Measurements from ENCODE around the gene OSBPL3.

OSBPL3 gene

DNA sequence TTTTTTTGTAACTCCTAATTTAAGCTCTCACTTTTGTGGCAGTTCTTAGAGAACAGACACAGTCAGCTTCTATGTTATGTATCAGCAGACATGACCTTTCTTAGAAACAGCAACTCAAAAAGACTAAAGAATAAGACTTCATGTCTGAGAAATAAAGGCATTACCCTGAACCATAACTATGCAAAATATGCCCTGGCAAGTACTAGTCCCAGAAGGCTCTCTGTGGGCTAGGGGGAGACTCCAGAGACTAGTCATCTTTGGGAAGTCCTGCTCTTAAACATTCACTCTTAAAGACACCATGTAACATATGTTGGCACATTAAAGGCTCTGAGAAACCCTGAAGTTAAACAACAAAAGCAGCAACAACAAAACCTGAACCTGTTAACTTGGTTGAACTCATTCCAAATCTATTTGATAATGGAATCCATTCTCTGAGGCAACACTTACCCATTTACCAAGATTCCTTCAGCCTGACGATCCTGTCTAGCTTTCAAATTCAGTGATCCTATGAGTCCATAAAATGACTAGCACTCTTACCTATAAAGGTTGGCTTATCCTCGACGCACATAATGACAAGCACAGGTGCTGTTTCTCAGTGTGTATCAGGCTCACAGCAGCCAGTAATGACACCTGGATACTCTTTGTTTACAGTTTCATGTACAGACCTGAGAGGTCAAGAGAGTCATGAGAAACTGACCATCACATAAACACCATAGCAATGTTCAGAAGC, 62.3 kb downstream of the OSBPL3 start:
- DNase-seq (ENCODE audit: low spot score) = no peak
- TF ChIP-seq, protein P1, sequence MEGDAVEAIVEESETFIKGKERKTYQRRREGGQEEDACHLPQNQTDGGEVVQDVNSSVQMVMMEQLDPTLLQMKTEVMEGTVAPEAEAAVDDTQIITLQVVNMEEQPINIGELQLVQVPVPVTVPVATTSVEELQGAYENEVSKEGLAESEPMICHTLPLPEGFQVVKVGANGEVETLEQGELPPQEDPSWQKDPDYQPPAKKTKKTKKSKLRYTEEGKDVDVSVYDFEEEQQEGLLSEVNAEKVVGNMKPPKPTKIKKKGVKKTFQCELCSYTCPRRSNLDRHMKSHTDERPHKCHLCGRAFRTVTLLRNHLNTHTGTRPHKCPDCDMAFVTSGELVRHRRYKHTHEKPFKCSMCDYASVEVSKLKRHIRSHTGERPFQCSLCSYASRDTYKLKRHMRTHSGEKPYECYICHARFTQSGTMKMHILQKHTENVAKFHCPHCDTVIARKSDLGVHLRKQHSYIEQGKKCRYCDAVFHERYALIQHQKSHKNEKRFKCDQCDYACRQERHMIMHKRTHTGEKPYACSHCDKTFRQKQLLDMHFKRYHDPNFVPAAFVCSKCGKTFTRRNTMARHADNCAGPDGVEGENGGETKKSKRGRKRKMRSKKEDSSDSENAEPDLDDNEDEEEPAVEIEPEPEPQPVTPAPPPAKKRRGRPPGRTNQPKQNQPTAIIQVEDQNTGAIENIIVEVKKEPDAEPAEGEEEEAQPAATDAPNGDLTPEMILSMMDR (IDR thresholded peaks at IDR 0.05; ENCODE audit: extremely low read depth, missing control alignments) = no peak

DNA sequence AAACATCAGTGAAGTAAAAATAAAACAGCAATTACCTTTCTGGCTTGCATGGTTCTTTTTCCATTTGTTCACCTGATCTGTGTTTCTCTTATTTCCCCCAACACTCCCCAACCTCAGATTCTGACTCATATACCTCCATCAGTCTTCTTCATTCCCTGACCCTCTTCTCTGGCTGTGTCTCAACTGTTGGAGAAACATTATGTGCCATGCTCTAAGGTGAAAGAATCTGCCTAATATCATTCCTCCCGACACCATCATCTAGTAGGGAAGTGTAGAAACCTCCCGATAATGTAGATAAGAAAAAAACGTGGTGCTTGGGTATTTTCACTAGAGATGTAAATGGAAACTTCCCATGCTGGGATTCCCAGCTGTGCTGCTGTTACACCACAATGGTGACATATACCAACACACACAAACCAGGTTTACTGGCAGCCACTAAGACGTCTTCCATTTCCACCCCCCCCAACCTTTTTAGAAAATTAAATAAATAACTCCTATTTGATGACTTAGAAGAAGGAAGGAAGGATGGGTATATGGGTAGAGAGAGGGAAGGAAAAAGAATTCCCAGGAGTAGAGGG, 63.4 kb downstream of the OSBPL3 start:
- DNase-seq (ENCODE audit: low spot score) = no peak
- TF ChIP-seq, protein P1 (IDR thresholded peaks at IDR 0.05; ENCODE audit: extremely low read depth, missing control alignments) = no peak

DNA sequence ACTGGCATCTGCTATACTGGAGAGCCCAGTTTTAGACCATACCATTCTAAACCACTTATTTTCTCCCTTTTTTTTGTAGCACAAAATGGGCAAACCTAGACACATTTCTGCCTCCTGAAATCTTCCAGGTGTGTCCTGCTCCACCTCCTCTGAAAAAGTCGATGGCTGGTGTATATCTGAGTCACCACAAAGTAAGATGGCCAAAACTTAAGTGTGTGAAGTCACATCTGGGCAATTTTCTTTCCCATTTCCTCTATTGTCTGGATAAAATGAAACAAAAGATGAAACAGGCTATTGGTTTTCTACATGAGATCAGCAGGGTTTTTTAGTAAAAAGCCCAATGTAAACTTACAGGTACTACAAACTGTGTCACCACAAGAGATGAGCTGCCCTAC, 65.5 kb downstream of the OSBPL3 start:
- DNase-seq (ENCODE audit: low spot score) = no peak
- TF ChIP-seq, protein P1 (IDR thresholded peaks at IDR 0.05; ENCODE audit: extremely low read depth, missing control alignments) = no peak

DNA sequence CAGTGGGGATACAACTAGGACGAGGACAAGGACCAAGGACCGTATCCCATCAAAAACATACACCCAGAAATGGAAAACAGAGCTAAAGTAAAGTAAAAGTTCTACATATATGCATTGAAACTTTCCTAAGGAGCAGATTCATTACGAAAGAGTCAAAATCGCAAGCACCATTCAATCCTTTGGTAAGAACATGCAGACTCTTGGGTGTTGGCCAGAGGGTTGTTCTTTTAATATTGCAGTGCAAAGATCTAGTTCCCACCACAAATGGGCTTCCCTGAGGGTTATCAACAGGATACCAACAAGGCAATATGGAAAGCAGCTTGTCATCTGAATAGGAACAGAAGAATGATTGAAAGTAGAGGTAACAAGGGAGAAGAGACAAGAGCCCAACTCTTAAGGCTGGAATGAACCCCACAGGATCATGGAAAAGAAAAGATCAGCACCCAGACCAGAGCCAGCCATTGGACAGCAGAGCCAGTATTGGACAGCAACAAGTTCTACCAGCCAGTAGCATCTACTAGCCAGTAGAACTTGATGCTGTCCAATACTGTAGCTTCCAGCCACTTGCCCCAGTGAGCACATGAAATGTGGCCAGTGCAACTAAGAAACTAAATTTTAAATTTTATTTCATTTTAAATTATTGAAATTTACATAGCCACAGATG, 66.0 kb downstream of the OSBPL3 start:
- DNase-seq (ENCODE audit: low spot score) = no peak
- TF ChIP-seq, protein P1 (IDR thresholded peaks at IDR 0.05; ENCODE audit: extremely low read depth, missing control alignments) = no peak

DNA sequence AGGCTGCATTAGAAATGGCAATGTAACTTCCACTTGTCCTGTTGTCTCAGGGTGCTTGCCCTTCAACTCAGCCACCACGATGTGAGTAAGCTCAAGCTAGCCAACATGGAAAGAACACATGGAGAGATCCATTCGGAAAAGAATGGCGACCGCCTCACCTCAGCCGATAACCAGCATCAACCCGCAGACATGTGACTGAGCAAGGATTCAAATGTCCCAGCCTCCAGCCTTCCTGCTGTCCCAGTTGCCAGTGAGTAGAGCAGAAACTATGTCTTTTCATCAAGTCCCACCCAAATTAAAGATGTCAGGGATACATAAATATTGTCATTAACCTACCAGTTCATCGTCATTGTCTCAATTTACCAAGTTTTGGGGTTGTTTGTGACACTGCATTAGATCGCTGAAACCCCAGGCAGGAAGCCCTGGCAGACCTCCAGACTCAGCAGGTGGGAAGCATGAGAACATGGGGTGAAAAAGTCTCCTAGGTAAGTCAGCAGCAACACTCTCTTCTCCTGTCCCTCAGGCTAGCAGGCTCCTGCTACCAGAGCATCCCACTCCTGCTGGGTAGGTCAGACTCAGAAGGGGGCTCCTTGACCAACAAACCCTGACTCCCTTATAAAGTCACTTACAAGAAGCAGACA, 67.0 kb downstream of the OSBPL3 start:
- DNase-seq (ENCODE audit: low spot score) = no peak
- TF ChIP-seq, protein P1 (IDR thresholded peaks at IDR 0.05; ENCODE audit: extremely low read depth, missing control alignments) = no peak

DNA sequence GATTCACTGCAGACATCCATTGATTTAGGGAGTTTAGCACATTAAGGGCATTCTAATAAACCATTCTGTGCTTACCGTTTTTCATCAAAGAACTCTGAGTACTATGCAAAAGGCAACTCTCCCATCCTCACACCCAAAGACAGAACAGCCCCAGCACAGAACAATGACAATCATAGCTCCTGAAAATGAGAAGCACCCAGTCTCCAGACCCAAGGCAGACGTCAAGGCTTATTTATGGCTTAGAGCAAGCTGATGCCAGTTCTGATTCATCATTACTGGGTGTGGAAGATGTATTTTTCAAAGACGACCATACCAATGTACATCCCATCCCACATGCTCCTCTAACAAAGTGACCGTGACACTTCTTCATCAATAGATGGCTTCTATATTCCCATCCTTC, 67.6 kb downstream of the OSBPL3 start:
- no peak for DNase-seq (ENCODE audit: low spot score)
- TF ChIP-seq, protein P1 (IDR thresholded peaks at IDR 0.05; ENCODE audit: extremely low read depth, missing control alignments) = no peak

DNA sequence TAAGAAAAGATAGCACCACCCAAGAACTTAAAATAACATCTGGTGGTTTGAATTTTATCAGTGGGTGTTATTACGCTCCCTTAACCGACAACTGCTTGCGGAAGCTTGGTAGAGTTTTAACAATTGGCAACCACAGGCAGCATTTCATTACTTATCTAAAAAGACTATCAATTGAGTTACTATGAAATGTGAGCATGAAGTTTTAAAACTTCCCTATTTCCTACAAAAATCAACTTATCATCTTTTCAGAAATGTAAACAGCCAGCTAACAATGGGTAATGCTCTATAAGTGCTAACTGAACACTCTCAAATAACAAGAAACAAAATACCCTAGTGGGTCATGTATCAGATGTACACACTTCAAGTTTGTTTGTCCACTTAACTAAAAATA, 68.8 kb downstream of the OSBPL3 start:
- TF ChIP-seq, protein P1 (IDR thresholded peaks at IDR 0.05; ENCODE audit: extremely low read depth, missing control alignments) = no peak
- DNase-seq (ENCODE audit: low spot score) = no peak
